IMR-90 (cell line): ENCODE results near the gene SCGB2A2. TPM values are rescaled to one million over a fixed set of nuclear protein-coding genes. Genes with fewer than 3 reads are reported as not detected.

Experiments used
- ATAC-seq: fragments of 200-7000 bp; cut with Tn5 transposase; 2 replicates; pipeline ENCODE4 v1.9.1; 2020; ENCODE audit warnings: low read depth, mild to moderate bottlenecking, moderate library complexity
- BruUV-seq: library from RNA; stranded (reverse); fragments of 400-500 nt; replicated peaks from 2 replicates; lab custom pipeline; 2021; lab: Mats Ljungman, UMichigan
- CTCF ChIA-PET: fragments of 300-600 bp; formaldehyde crosslinking; extraction: SDS; loops from one replicate; lab custom pipeline; 2021; ENCODE audit warnings: antibody characterized with exemption; lab: Yijun Ruan, JAX
- POLR2A ChIA-PET: fragments of 300-600 bp; sonication (Branson Sonifier 250); formaldehyde crosslinking; loops from one replicate; lab custom pipeline; 2022; ENCODE audit warnings: antibody characterized with exemption; ENCODE audit not compliant: unreplicated experiment; lab: Charles Lee
- DNase-seq: peaks from one replicate; pipeline ENCODE4 v3.0.0; 2013
- H2AFZ ChIP-seq: replicated peaks from 2 replicates; pipeline ENCODE3; 2013; ENCODE audit warnings: low read length, mild to moderate bottlenecking; ENCODE audit not compliant: poor library complexity
- H2AK5ac ChIP-seq: 2 replicates; pipeline ENCODE4 v1.6.1; 2013; ENCODE audit warnings: low read depth, low read length, inconsistent platforms
- H2AK9ac ChIP-seq: replicated peaks from 2 replicates; pipeline ENCODE3; 2013; ENCODE audit warnings: mild to moderate bottlenecking, low read depth, low read length, moderate library complexity; ENCODE audit not compliant: poor library complexity
- H2BK120ac ChIP-seq: 2 replicates; pipeline ENCODE4 v1.6.1; 2013; ENCODE audit warnings: low read depth, low read length, inconsistent platforms
- H2BK15ac ChIP-seq: 3 replicates; pipeline ENCODE4 v1.6.1; 2013; ENCODE audit warnings: low read depth, low read length, inconsistent platforms
- H2BK20ac ChIP-seq: 2 replicates; pipeline ENCODE4 v1.6.1; 2013; ENCODE audit warnings: low read depth, mild to moderate bottlenecking, inconsistent platforms, low read length, moderate library complexity
- H2BK5ac ChIP-seq: 2 replicates; pipeline ENCODE4 v1.6.1; 2013; ENCODE audit warnings: mild to moderate bottlenecking, low read depth, low read length, inconsistent platforms; ENCODE audit not compliant: poor library complexity, severe bottlenecking
- H3K14ac ChIP-seq: replicated peaks from 2 replicates; pipeline ENCODE4 v1.6.1; 2013; ENCODE audit warnings: low read depth, low read length, inconsistent platforms
- H3K18ac ChIP-seq: 2 replicates; pipeline ENCODE4 v1.6.1; 2013; ENCODE audit warnings: low read depth, low read length, control low read depth
- H3K23ac ChIP-seq: 2 replicates; pipeline ENCODE4 v1.6.1; 2013; ENCODE audit warnings: low read depth, low read length, inconsistent platforms
- H3K27ac ChIP-seq: 2 replicates; pipeline ENCODE4 v1.5.1; 2013; ENCODE audit warnings: mild to moderate bottlenecking, control low read depth, low read length; ENCODE audit not compliant: insufficient read depth
- H3K27me3 ChIP-seq: 2 replicates; pipeline ENCODE4 v1.6.1; 2013; ENCODE audit warnings: low read length; ENCODE audit not compliant: control insufficient read depth, insufficient read depth
- H3K36me3 ChIP-seq: 2 replicates; pipeline ENCODE4 v1.6.1; 2013; ENCODE audit warnings: low read length, mixed read lengths; ENCODE audit not compliant: control insufficient read depth, insufficient read depth
- H3K4ac ChIP-seq: 2 replicates; pipeline ENCODE4 v1.6.1; 2013; ENCODE audit warnings: low read depth, low read length, inconsistent platforms
- H3K4me1 ChIP-seq: 2 replicates; pipeline ENCODE4 v1.6.1; 2013; ENCODE audit warnings: low read length, mixed read lengths; ENCODE audit not compliant: control insufficient read depth, insufficient read depth
- H3K4me2 ChIP-seq: 2 replicates; pipeline ENCODE4 v1.6.1; 2013; ENCODE audit warnings: low read depth, mild to moderate bottlenecking, control low read depth, low read length, moderate library complexity
- H3K4me3 ChIP-seq: 2 replicates; pipeline ENCODE4 v1.5.1; 2013; ENCODE audit warnings: low read depth, mild to moderate bottlenecking, control low read depth, low read length, moderate library complexity; ENCODE audit not compliant: insufficient read depth
- H3K56ac ChIP-seq: 2 replicates; pipeline ENCODE4 v1.6.1; 2013; ENCODE audit warnings: low read length, inconsistent platforms; ENCODE audit not compliant: insufficient read depth; ENCODE audit errors: extremely low read depth
- H3K79me1 ChIP-seq, 2 experiments: 2 replicates each; pipeline ENCODE4 v1.6.1; 2013; ENCODE audit warnings: low read length in 2 of 2, inconsistent platforms in 1 of 2, low read depth in 1 of 2
- H3K9ac ChIP-seq: 2 replicates; pipeline ENCODE4 v1.6.1; 2013; ENCODE audit warnings: low read depth, low read length, control low read depth
- H3K9me1 ChIP-seq: 2 replicates; pipeline ENCODE4 v1.6.1; 2013; ENCODE audit warnings: low read length, inconsistent platforms; ENCODE audit not compliant: insufficient read depth
- H3K9me3 ChIP-seq: 2 replicates; pipeline ENCODE4 v1.6.1; 2013; ENCODE audit warnings: low read length; ENCODE audit not compliant: control insufficient read depth, insufficient read depth
- H4K20me1 ChIP-seq: 2 replicates; pipeline ENCODE4 v1.6.1; 2013; ENCODE audit warnings: low read length, inconsistent platforms; ENCODE audit not compliant: insufficient read depth
- H4K5ac ChIP-seq: 2 replicates; pipeline ENCODE4 v1.6.1; 2013; ENCODE audit warnings: mild to moderate bottlenecking, low read depth, low read length, control low read depth
- H4K8ac ChIP-seq, 2 experiments: 2 replicates each; pipeline ENCODE4 v1.6.1; 2013; ENCODE audit warnings: low read depth in 2 of 2, low read length in 2 of 2, control low read depth in 1 of 2, inconsistent platforms in 1 of 2
- H4K91ac ChIP-seq: 2 replicates; pipeline ENCODE4 v1.6.1; 2013; ENCODE audit warnings: low read depth, low read length, inconsistent platforms; ENCODE audit not compliant: insufficient read depth
- BHLHE40 ChIP-seq: fragments of 150-350 bp; IDR thresholded peaks from 2 replicates; pipeline ENCODE4 v1.6.1; 2016; ENCODE audit warnings: mild to moderate bottlenecking, low read depth, low read length
- CEBPB ChIP-seq: IDR thresholded peaks from 2 replicates; pipeline ENCODE4 v1.6.1; 2012; ENCODE audit warnings: low read depth, low read length, improper control_type of control experiment
- CHD1 ChIP-seq: IDR thresholded peaks from 2 replicates; pipeline ENCODE4 v1.6.1; 2012; ENCODE audit warnings: low read depth, low read length, improper control_type of control experiment
- CTCF ChIP-seq: conservative IDR thresholded peaks from 2 replicates; pipeline ENCODE4 v1.5.1; 2012; ENCODE audit warnings: mild to moderate bottlenecking, low read depth, low read length, improper control_type of control experiment
- ELK1 ChIP-seq: fragments of 150-350 bp; IDR thresholded peaks from 2 replicates; pipeline ENCODE4 v1.6.1; 2016; ENCODE audit warnings: low read depth, mild to moderate bottlenecking, low read length, moderate library complexity, borderline replicate concordance
- FOS ChIP-seq: fragments of 150-350 bp; IDR thresholded peaks from 2 replicates; pipeline ENCODE4 v1.6.1; 2016; ENCODE audit warnings: low read depth, low read length
- MAFK ChIP-seq: IDR thresholded peaks from 2 replicates; pipeline ENCODE4 v1.6.1; 2012; ENCODE audit warnings: low read depth, low read length, improper control_type of control experiment
- MAZ ChIP-seq: IDR thresholded peaks from 2 replicates; pipeline ENCODE4 v1.6.1; 2012; ENCODE audit warnings: low read depth, mild to moderate bottlenecking, low read length, improper control_type of control experiment, moderate library complexity, borderline replicate concordance
- MXI1 ChIP-seq: IDR thresholded peaks from 2 replicates; pipeline ENCODE4 v1.6.1; 2012; ENCODE audit warnings: low read depth, mild to moderate bottlenecking, low read length, moderate library complexity, borderline replicate concordance
- NFE2L2 ChIP-seq: fragments of 150-350 bp; IDR thresholded peaks from 2 replicates; pipeline ENCODE4 v1.6.1; 2016; ENCODE audit warnings: low read depth, mild to moderate bottlenecking, low read length
- POLR2A ChIP-seq: IDR thresholded peaks from 2 replicates; pipeline ENCODE4 v1.6.1; 2012; ENCODE audit warnings: mild to moderate bottlenecking, low read depth, low read length
- RAD21 ChIP-seq: IDR thresholded peaks from 2 replicates; pipeline ENCODE4 v1.6.1; 2012; ENCODE audit warnings: low read length, improper control_type of control experiment
- RCOR1 ChIP-seq: IDR thresholded peaks from 2 replicates; pipeline ENCODE4 v1.6.1; 2012; ENCODE audit warnings: mild to moderate bottlenecking, low read length, improper control_type of control experiment; ENCODE audit not compliant: insufficient replicate concordance
- RFX5 ChIP-seq: IDR thresholded peaks from 2 replicates; pipeline ENCODE4 v1.8.0; 2012; ENCODE audit warnings: low read depth, mild to moderate bottlenecking, low read length, moderate library complexity
- SMC3 ChIP-seq: fragments of 150-350 bp; IDR thresholded peaks from 2 replicates; pipeline ENCODE4 v1.6.1; 2016; ENCODE audit warnings: low read depth, mild to moderate bottlenecking, antibody characterized with exemption, low read length, moderate library complexity
- USF2 ChIP-seq: fragments of 150-350 bp; IDR thresholded peaks from 2 replicates; pipeline ENCODE4 v1.6.1; 2017; ENCODE audit warnings: mild to moderate bottlenecking, antibody characterized with exemption, low read length, low read depth
- WGBS, 2 experiments: methylation state at CpG; one replicate each; pipeline versions ENCODE4 v1.1.5 to v1.1.7; 2013; ENCODE audit warnings: missing lambda C conversion rate in 2 of 2; ENCODE audit not compliant: insufficient read length in 1 of 2; ENCODE audit errors: extremely low coverage in 2 of 2; 5-methylcytosine and 5-hydroxymethylcytosine counted together
- dilution Hi-C: fragments of 300-500 bp; cut with HindIII; formaldehyde crosslinking; loops from one replicate; pipeline ENCODE4 v1.14.3; 2018; ENCODE audit warnings: low sequenced_read_pairs; ENCODE audit not compliant: unreplicated experiment
- in situ Hi-C: fragments of 300-500 bp; cut with MboI; formaldehyde crosslinking; loops from 3 replicates; pipeline ENCODE4 v1.14.3; 2019; ENCODE audit warnings: low sequenced_read_pairs, inconsistent platforms, mixed read lengths
- intact Hi-C: fragments of 100-400 bp; cut with micrococcal nuclease; formaldehyde crosslinking; loops from 2 replicates; pipeline ENCODE4 v1.10.0; 2022
- polyA plus RNA-seq, 3 experiments: library from polyadenylated mRNA; depleted of rRNA; stranded (reverse); fragments of >200 nt; gene quantifications; 2 replicates each; pipeline ENCODE4 v1.2.3, GENCODE V29; 2012; ENCODE audit warnings: low replicate concordance in 1 of 3
- total RNA-seq: library from RNA; depleted of rRNA; stranded (reverse); fragments of >200 nt; gene quantifications from 2 replicates; pipeline ENCODE4 v1.2.3, GENCODE V29; 2012

The SCGB2A2 gene
- total and polyA plus RNA-seq, 2 of the 4 experiments (the other 2 are of a cell fraction) = not detected

DNA sequence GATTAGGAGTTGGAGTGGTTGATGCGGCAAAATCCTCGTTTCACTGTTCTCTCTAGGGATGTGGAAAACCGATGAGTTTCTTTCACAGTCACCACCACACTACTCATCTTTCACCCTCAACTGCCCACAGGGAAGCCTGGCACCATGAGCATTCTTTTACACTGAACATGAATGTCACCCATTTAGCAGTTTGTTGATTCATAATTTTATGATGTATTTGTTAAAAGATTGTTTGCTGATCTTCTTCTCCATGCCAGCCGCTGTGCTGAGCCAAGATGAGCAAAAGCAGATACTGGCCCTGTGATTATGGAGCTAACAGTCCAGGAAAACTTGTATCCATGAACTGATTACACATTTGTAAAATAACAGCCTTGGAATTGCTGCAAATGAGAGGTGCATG, 31.8 kb upstream of the SCGB2A2 start:
- H4K91ac ChIP-seq = no peak overlapping the region
- no peak for DNase-seq
- H2BK5ac ChIP-seq = no peak overlapping the region
- WGBS, 2 experiments = no CpG with 5 or more reads among the region's 4 CpGs
- no peaks in the 10 kb centered on the region for H4K20me1 ChIP-seq
- POLR2A ChIA-PET = no interaction called here
- TF ChIP-seq ELK1 (no peak), FOS (no peak), NFE2L2 (no peak), MXI1 (no peak), USF2 (no peak), RCOR1 (no peak), MAZ (no peak), CEBPB (no peak), CHD1 (no peak), RFX5 (no peak), CTCF (no peak), SMC3 (no peak), RAD21 (no peak), POLR2A (no peak), BHLHE40 (no peak), MAFK (no peak)
- no peak overlapping the region for H3K23ac ChIP-seq
- no peaks in the 10 kb centered on the region for H3K36me3 ChIP-seq
- intact Hi-C loops (no loop called here), dilution Hi-C loops (no loop called here), in situ Hi-C loops (no loop called here)
- H4K8ac ChIP-seq = no peak overlapping the region
- no peak overlapping the region for H3K14ac ChIP-seq
- no peak overlapping the region for H2BK20ac ChIP-seq
- H3K9me3 ChIP-seq = no peaks in the 10 kb centered on the region
- no TSS peak for BruUV-seq
- peaks cover 3% of the 10 kb centered on the region for H3K27me3 ChIP-seq
- H4K5ac ChIP-seq = no peak overlapping the region
- H3K4me3 ChIP-seq = no peak overlapping the region
- H3K4me1 ChIP-seq = no peaks in the 10 kb centered on the region
- no peaks in the 10 kb centered on the region for H3K79me1 ChIP-seq
- H3K9ac ChIP-seq = no peak overlapping the region
- no peak overlapping the region for H3K4me2 ChIP-seq
- H3K4ac ChIP-seq = no peak overlapping the region
- H3K9me1 ChIP-seq = no peaks in the 10 kb centered on the region
- H3K27ac ChIP-seq = no peak overlapping the region
- no peak overlapping the region for H3K56ac ChIP-seq
- ATAC-seq = no peak
- no peak overlapping the region for H2AK5ac ChIP-seq
- no peak overlapping the region for H2BK15ac ChIP-seq
- H2BK120ac ChIP-seq = no peak overlapping the region
- no peak overlapping the region for H2AFZ ChIP-seq
- CTCF ChIA-PET = no interaction called here
- H3K18ac ChIP-seq = no peak overlapping the region
- H2AK9ac ChIP-seq = no peak overlapping the region
